K562 (cell line): ENCODE measurements around the gene SFXN3. TPM values are rescaled to one million over a fixed set of nuclear protein-coding genes. Genes with fewer than 3 reads are reported as not detected.
A peak's percentile ranks its signal among the peaks of the same experiment; 100 is the strongest.

Experiments
- BRCA1 ChIP-seq, 2 experiments: fragments of 450-650 bp in 1 of 2; sonication (generic) in 1 of 2; formaldehyde crosslinking in 1 of 2; IDR thresholded peaks; 2 replicates each; pipeline versions ENCODE4 v1.5.0 to v1.6.1; 2017 to 2020; ENCODE audit warnings: mild to moderate bottlenecking in 1 of 2, missing genetic modification reagents in 1 of 2
- CXXC5 ChIP-seq: fragments of 250-450 bp; sonication (Bioruptor Pico); IDR thresholded peaks from 2 replicates; pipeline ENCODE4 v1.8.0; 2022; ENCODE audit warnings: inconsistent platforms, mild to moderate bottlenecking, moderate library complexity
- DMBX1 ChIP-seq: fragments of 250-450 bp; sonication (Bioruptor Pico); IDR thresholded peaks from 2 replicates; pipeline ENCODE4 v1.8.0; 2022; ENCODE audit warnings: inconsistent platforms, mild to moderate bottlenecking, moderate library complexity, borderline replicate concordance
- ERF ChIP-seq: fragments of 450-650 bp; formaldehyde crosslinking; IDR thresholded peaks from 2 replicates; pipeline ENCODE4 v1.4.0; 2020; ENCODE audit warnings: mild to moderate bottlenecking, mixed read lengths
- KDM4B ChIP-seq, 2 experiments: fragments of 450-650 bp in 1 of 2; sonication (generic) in 1 of 2; IDR thresholded peaks; 2 replicates each; pipeline ENCODE4 v1.6.1; 2016 to 2017; ENCODE audit warnings: borderline replicate concordance in 2 of 2, antibody characterized with exemption in 1 of 2, low read depth in 1 of 2, mild to moderate bottlenecking in 1 of 2
- MED1 ChIP-seq: sonication (generic); formaldehyde crosslinking; IDR thresholded peaks from 2 replicates; pipeline ENCODE4 v1.8.1; 2023; ENCODE audit warnings: missing genetic modification reagents, borderline replicate concordance
- NFATC3 ChIP-seq: fragments of 450-650 bp; IDR thresholded peaks from 2 replicates; pipeline ENCODE4 v1.6.1; 2017; ENCODE audit warnings: mild to moderate bottlenecking
- ZFP30 ChIP-seq: fragments of 250-450 bp; sonication (Bioruptor Pico); IDR thresholded peaks from 2 replicates; pipeline ENCODE4 v1.8.0; 2022; ENCODE audit warnings: moderate library complexity, mild to moderate bottlenecking, inconsistent platforms, borderline replicate concordance
- ZNF324 ChIP-seq: fragments of 250-450 bp; sonication (Bioruptor Pico); IDR thresholded peaks from 2 replicates; pipeline ENCODE4 v1.4.0; 2020; ENCODE audit warnings: mild to moderate bottlenecking
- ZNF354B ChIP-seq: fragments of 250-450 bp; sonication (Bioruptor Pico); IDR thresholded peaks from 2 replicates; pipeline ENCODE4 v1.4.0; 2020
- ZNF444 ChIP-seq: fragments of 250-450 bp; sonication (Bioruptor Pico); IDR thresholded peaks from 2 replicates; pipeline ENCODE4 v1.4.0; 2020; ENCODE audit warnings: mild to moderate bottlenecking, moderate library complexity
- polyA plus RNA-seq, 8 experiments: library from polyadenylated mRNA; depleted of rRNA in 4 of 8; stranded (reverse) in 5 of 8; unstranded in 3 of 8; fragments of >200 nt; fragmentation: Nextera tagmentation in 2 of 8; fragmentation: Illumina TruSeq in 1 of 8; extraction: Ambion mirVana in 2 of 8; extraction: Trizol in 1 of 8; gene quantifications; 2 replicates each; pipeline versions ENCODE4 v1.2.1 to v1.2.3, GENCODE V29; 2011 to 2014; ENCODE audit warnings: inconsistent platforms in 1 of 8, missing spikeins in 1 of 8
- total RNA-seq, 7 experiments: library from RNA; depleted of rRNA in 6 of 7; stranded (reverse); fragments of >200 nt in 6 of 7; fragmentation: Illumina TruSeq in 2 of 7; extraction: Trizol in 2 of 7; gene quantifications; 2 replicates each; pipeline versions ENCODE4 v1.2.1 to v1.2.3, GENCODE V29; 2011 to 2021; ENCODE audit warnings: low replicate concordance in 1 of 7
- TF ChIP-seq, protein P1 (sequence below), 2 experiments: IDR thresholded peaks; 2 replicates each; pipeline ENCODE4 v1.6.1; 2012; ENCODE audit warnings: improper control_type of control experiment in 2 of 2, low read depth in 2 of 2, low read length in 2 of 2, borderline replicate concordance in 1 of 2
- TF ChIP-seq, protein P2 (sequence below): fragments of 450-650 bp; IDR thresholded peaks from 2 replicates; pipeline ENCODE4 v1.6.1; 2017; ENCODE audit warnings: mild to moderate bottlenecking, moderate library complexity
- TF ChIP-seq, protein P3 (sequence below): fragments of 450-650 bp; conservative IDR thresholded peaks from 2 replicates; pipeline ENCODE4 v1.6.1; 2016; ENCODE audit warnings: missing genetic modification characterization, low read depth, mild to moderate bottlenecking, missing compliant biosample characterization, moderate library complexity
- TF ChIP-seq, protein P4 (sequence below): IDR thresholded peaks from 2 replicates; pipeline ENCODE4 v1.6.1; 2011; ENCODE audit not compliant: insufficient read length; ENCODE audit errors: extremely low read depth
- TF ChIP-seq, protein P5 (sequence below): fragments of 450-650 bp; IDR thresholded peaks from 2 replicates; pipeline ENCODE4 v1.6.1; 2014; ENCODE audit warnings: low read depth, mild to moderate bottlenecking, moderate library complexity, borderline replicate concordance
- TF ChIP-seq, protein P6 (sequence below), 2 experiments: fragments of 450-650 bp; conservative IDR thresholded peaks; 2 replicates each; pipeline ENCODE4 v1.6.1; 2017; ENCODE audit warnings: mild to moderate bottlenecking in 2 of 2, moderate library complexity in 2 of 2

The SFXN3 gene
- total and polyA plus RNA-seq, 9 of the 15 experiments (the other 6 are each of a cell fraction or from before 2014, with no cell fraction given): 0.24 to 4.6 (median 0.86) TPM

DNA sequence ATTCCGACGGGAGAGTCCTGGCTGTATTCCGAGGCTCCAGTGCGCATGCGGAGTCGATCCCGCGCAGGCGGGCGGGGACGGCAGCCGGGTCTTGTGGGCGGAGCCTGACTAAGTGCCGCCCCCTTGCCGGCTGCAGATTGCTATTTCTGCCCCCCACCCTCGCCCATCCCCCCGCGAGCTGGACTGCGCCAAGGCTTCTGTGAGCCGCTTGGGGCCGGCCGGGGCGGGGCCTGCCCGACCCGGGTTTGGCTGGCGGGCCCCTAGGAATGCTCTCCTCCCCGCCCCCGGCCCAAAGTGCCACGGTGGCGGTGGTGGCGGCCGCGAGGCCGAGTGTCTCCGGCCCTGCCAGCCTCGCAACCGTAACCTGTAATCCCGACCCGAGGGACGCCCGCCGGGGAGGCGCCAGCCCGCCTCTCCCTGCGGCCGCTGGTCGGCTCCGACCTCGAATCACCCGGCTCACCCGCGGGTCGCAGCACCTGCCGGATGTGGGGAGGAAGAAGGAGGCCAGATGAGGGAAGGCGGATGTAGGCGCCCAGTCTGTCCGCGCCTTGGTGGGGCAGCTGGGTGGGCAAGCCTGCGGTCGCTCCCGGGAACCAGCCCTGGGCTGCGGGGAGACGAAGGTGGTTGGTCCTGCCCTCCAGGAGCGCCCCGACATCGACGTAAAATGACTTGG, 30.1 kb downstream of the SFXN3 start (continued):
- TF ChIP-seq, protein P1, sequence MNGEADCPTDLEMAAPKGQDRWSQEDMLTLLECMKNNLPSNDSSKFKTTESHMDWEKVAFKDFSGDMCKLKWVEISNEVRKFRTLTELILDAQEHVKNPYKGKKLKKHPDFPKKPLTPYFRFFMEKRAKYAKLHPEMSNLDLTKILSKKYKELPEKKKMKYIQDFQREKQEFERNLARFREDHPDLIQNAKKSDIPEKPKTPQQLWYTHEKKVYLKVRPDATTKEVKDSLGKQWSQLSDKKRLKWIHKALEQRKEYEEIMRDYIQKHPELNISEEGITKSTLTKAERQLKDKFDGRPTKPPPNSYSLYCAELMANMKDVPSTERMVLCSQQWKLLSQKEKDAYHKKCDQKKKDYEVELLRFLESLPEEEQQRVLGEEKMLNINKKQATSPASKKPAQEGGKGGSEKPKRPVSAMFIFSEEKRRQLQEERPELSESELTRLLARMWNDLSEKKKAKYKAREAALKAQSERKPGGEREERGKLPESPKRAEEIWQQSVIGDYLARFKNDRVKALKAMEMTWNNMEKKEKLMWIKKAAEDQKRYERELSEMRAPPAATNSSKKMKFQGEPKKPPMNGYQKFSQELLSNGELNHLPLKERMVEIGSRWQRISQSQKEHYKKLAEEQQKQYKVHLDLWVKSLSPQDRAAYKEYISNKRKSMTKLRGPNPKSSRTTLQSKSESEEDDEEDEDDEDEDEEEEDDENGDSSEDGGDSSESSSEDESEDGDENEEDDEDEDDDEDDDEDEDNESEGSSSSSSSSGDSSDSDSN (IDR thresholded peaks at IDR 0.05; ENCODE audit: borderline replicate concordance in 1 of 2, low read depth in 2 of 2, low read length in 2 of 2): peak; percentile 38 to 78; a peak in 1 of 4 replicates
- TF ChIP-seq NFATC3 (no peak), KDM4B (IDR thresholded peaks at IDR 0.05; ENCODE audit: borderline replicate concordance in 2 of 2, low read depth in 1 of 2) (0 out of 4 replicates have a peak, but pooled peaks of 1 of the 2 experiments have one; percentile 47), ZNF324 (CRISPR knock-in tag) (no peak), MED1 (CRISPR knock-in tag) (no peak), ZNF444 (CRISPR knock-in tag) (no peak), ERF (CRISPR knock-in tag) (0 out of 2 replicates have a peak, but pooled peaks have one; percentile 44), ZNF354B (no peak), BRCA1 (IDR thresholded peaks at IDR 0.05) (no peak), BRCA1 (CRISPR knock-in tag; IDR thresholded peaks at IDR 0.05) (no peak), CXXC5 (CRISPR knock-in tag) (peak; percentile 73), ZFP30 (CRISPR knock-in tag) (no peak), DMBX1 (0 out of 2 replicates have a peak, but pooled peaks have one; percentile 44)
- TF ChIP-seq, protein P2, sequence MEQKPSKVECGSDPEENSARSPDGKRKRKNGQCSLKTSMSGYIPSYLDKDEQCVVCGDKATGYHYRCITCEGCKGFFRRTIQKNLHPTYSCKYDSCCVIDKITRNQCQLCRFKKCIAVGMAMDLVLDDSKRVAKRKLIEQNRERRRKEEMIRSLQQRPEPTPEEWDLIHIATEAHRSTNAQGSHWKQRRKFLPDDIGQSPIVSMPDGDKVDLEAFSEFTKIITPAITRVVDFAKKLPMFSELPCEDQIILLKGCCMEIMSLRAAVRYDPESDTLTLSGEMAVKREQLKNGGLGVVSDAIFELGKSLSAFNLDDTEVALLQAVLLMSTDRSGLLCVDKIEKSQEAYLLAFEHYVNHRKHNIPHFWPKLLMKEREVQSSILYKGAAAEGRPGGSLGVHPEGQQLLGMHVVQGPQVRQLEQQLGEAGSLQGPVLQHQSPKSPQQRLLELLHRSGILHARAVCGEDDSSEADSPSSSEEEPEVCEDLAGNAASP: no peak; the same call in 1 of the 2 replicates
- TF ChIP-seq, protein P3, sequence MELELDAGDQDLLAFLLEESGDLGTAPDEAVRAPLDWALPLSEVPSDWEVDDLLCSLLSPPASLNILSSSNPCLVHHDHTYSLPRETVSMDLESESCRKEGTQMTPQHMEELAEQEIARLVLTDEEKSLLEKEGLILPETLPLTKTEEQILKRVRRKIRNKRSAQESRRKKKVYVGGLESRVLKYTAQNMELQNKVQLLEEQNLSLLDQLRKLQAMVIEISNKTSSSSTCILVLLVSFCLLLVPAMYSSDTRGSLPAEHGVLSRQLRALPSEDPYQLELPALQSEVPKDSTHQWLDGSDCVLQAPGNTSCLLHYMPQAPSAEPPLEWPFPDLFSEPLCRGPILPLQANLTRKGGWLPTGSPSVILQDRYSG (tag): 0 out of 2 replicates have a peak, but pooled peaks have one; percentile 32
- TF ChIP-seq, protein P4, sequence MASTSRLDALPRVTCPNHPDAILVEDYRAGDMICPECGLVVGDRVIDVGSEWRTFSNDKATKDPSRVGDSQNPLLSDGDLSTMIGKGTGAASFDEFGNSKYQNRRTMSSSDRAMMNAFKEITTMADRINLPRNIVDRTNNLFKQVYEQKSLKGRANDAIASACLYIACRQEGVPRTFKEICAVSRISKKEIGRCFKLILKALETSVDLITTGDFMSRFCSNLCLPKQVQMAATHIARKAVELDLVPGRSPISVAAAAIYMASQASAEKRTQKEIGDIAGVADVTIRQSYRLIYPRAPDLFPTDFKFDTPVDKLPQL: no peak
- TF ChIP-seq, protein P5, sequence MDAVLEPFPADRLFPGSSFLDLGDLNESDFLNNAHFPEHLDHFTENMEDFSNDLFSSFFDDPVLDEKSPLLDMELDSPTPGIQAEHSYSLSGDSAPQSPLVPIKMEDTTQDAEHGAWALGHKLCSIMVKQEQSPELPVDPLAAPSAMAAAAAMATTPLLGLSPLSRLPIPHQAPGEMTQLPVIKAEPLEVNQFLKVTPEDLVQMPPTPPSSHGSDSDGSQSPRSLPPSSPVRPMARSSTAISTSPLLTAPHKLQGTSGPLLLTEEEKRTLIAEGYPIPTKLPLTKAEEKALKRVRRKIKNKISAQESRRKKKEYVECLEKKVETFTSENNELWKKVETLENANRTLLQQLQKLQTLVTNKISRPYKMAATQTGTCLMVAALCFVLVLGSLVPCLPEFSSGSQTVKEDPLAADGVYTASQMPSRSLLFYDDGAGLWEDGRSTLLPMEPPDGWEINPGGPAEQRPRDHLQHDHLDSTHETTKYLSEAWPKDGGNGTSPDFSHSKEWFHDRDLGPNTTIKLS: peak; percentile 98
- TF ChIP-seq, protein P6, sequence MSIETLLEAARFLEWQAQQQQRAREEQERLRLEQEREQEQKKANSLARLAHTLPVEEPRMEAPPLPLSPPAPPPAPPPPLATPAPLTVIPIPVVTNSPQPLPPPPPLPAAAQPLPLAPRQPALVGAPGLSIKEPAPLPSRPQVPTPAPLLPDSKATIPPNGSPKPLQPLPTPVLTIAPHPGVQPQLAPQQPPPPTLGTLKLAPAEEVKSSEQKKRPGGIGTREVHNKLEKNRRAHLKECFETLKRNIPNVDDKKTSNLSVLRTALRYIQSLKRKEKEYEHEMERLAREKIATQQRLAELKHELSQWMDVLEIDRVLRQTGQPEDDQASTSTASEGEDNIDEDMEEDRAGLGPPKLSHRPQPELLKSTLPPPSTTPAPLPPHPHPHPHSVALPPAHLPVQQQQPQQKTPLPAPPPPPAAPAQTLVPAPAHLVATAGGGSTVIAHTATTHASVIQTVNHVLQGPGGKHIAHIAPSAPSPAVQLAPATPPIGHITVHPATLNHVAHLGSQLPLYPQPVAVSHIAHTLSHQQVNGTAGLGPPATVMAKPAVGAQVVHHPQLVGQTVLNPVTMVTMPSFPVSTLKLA (conservative IDR thresholded peaks at IDR 0.05): peak in 1 of 2 experiments; percentile 33; a peak in 1 of 4 replicates
